ENCODE results near the gene ZBED4.

ZBED4 gene

DNA sequence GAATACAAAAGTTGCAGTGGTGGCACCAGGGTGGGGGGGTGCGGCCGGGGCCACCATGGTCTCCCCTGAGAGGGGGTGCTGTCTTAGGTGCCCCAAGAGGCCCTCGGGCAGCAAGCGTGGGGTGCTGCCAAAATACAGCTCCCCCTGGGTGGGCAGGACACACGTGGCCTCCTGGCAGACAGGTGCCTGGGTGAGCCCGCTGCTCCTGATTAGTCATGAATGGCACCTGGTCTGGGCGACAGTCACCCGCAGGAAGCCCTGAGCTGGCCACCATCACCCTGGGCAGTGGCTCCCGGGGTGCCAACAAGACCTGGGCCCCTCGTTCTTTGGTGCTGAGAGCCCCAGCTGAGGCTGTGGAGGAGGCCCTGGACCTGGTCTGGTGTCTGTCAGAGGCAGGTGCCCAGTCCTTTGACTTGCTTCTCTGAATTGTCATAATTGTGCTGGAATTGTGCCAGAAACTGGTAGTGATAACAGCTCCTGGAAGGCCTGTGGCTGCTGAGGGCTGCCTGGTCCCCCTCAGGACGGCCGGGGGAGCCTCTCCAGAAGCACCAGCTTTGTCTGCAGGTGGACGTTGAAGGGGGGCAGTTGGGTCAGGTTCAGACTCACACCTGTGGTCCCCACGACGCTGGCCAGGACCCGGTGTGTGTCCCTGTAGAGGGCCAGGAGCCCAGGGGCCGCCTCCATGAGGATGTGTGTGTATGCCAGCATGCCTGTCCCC, 49.8 kb downstream of the ZBED4 start:
- H3K27ac ChIP-seq: peak overlapping the region; percentile 44
- TF ChIP-seq, protein P1, sequence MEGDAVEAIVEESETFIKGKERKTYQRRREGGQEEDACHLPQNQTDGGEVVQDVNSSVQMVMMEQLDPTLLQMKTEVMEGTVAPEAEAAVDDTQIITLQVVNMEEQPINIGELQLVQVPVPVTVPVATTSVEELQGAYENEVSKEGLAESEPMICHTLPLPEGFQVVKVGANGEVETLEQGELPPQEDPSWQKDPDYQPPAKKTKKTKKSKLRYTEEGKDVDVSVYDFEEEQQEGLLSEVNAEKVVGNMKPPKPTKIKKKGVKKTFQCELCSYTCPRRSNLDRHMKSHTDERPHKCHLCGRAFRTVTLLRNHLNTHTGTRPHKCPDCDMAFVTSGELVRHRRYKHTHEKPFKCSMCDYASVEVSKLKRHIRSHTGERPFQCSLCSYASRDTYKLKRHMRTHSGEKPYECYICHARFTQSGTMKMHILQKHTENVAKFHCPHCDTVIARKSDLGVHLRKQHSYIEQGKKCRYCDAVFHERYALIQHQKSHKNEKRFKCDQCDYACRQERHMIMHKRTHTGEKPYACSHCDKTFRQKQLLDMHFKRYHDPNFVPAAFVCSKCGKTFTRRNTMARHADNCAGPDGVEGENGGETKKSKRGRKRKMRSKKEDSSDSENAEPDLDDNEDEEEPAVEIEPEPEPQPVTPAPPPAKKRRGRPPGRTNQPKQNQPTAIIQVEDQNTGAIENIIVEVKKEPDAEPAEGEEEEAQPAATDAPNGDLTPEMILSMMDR (conservative IDR thresholded peaks at IDR 0.05): no peak

DNA sequence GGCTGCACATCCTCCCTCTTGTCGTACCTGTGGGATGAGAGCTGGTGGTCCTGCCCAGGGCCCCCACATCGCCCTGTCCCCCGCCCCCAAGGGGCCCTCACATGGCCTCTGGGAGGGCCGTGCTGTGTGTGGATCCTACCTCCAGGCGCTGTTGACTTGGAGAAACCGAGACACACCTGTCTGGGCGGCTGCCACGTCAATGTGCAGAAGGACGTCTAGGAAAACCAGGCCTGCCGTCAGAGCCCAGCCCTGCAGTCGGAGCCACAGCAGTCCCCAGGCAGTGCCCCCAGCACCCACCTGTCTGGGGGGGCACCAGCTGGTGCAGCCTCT, 50.4 kb downstream of the ZBED4 start:
- peak overlapping the region; percentile 44 for H3K27ac ChIP-seq
- TF ChIP-seq, protein P1 (conservative IDR thresholded peaks at IDR 0.05): no peak

DNA sequence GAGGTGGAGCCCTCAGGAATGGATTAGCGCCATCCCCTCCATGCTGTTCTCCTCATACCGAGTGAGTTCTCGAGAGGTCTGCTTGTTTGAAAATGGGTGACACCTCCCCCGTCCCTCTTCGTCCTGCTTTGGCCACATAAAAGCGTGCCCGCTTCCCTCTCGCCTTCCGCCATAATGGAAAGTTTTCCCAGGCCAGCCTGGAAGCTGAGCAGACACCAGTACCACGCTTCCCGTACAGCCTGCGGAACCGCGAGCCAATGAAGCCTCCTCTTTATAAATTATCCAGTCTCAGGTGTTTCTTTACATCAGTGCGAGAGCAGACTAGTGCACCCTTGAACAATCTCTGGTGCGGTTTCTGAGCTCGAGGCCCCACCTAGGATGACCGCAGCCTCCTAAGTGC, 51.8 kb downstream of the ZBED4 start:
- no peak overlapping the region; the same call in 1 of the 2 replicates for H3K27ac ChIP-seq
- TF ChIP-seq, protein P1 (conservative IDR thresholded peaks at IDR 0.05): no peak

DNA sequence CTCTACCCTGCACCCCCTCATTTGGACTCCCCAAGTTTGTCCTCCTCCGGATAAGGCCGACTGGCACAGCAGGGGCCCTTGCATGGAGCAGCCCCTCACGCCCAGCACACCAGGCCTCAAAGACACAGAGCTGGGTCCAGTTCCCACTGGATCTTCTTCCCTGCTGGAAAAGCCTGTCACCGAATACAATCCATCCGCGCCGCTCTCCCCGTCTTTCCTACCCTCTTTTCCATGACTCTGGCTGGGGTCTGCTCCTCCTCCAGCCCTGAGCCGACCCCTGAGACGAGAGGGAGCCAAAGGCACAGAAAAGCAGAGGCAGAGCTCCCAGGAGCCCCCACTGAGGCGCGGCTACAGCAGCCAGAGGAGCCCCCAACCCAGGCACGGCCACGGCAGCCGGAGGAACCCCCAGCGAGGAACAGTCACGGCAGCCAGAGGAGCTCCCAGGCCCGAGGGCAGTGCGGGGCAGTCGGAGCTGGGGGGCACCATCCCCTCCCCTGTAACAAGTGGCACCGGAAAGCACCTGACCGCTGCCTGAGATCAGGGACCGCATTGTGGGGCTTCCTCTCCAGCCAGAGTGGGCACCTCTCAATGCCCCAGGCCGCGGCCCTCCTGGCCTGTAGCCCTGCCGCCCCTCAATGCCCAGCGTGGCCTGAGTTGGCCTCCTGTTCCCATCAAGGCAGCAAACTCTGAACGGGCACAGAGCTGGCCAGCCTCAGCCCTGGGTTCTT, 52.6 kb downstream of the ZBED4 start:
- H3K27ac ChIP-seq: no peak overlapping the region; the same call in 1 of the 2 replicates
- TF ChIP-seq, protein P1 (conservative IDR thresholded peaks at IDR 0.05): no peak

DNA sequence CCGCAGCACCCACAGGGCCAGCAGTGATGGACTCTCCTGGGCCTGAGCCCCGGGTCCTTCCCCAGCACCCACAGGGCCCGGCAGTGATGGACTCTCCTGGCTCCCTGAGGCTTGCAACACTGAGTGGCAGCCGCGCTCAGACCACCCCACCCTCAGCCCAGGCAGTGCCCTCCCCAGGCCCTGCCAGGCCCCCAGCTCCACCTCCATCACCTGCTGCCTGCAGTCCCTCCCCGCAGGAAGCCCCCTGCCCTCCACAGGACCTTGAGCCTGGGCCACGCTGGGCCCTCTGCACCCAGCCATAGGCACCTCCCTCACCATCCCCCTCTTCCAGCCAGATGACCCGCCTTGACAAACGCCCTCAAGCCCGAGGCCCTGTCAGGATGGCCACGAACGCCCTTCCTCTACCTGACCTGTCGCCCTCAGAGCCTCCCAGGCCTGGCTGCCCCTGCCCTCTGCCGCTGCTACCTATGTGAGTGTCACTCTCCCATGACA, 53.2 kb downstream of the ZBED4 start:
- H3K27ac ChIP-seq: no peak overlapping the region
- TF ChIP-seq, protein P1 (conservative IDR thresholded peaks at IDR 0.05): no peak

DNA sequence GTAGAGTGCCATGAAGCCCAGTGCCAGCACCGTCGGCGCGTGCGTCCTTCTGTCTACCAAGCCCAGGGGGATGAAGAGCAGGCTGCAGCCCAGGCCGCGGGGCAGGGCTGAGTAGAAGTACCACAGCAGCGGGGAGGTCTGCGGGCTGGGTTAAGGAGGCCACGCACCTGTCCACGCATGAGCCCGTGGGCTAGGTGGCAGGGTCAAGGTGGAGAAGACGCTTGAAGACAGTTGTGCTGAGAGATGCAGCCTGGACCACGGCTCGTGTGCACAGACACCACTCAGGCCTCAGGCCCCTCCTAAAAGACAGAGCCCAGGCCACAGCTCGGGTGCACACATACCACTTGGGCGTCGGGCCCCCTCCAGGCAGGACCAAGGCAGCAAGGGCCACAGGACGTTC, 54.2 kb downstream of the ZBED4 start:
- TF ChIP-seq, protein P1 (conservative IDR thresholded peaks at IDR 0.05): no peak

DNA sequence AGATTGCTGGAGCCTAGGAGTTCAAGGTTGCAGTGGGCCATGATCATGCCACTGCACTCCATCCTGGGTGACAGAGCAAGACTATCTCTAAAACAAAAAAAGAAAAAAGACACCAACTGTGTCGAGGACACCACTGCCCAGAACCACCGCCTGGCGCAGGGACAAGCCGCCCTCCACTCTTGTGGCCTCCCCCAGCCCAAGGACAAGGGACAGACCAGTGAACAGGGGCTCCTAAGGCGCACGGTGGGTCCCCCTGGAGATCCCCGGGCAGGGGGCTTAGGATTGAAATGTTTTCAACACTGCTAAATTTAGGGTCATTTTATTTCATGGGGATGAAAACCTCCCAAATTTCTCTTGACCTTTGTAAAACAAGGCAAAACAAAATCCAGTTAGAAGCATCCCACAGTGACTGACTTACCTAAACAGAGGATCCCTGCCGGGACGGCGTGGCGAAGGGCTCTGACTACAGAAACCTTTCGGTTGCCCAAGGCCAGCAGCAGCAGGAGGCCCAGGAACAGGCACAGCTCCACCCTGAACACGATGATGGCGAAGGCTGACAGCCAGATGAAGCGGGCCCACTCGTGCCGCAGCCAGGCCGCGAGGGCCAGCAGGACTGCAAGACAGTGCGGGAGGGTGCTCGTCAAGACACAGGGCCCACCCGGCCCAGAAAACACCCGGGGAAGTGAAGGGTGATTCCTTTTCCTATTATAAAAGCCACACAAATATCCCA, 56.0 kb downstream of the ZBED4 start:
- no peak overlapping the region for H3K27ac ChIP-seq
- TF ChIP-seq, protein P1 (conservative IDR thresholded peaks at IDR 0.05): no peak

More for the DNA sequence above, 54.2 kb downstream of the ZBED4 start:
- no peak overlapping the region for H3K27ac ChIP-seq
